HG03521 (cell line): ENCODE results near the gene DRAXIN.

ENCODE experiments used
- ATAC-seq: cut with Tn5 transposase; IDR thresholded peaks from one replicate; pipeline ENCODE4 v1.9.1; 2021; ENCODE audit warnings: mild to moderate bottlenecking, moderate library complexity; ENCODE audit not compliant: unreplicated experiment

The DRAXIN gene

DNA sequence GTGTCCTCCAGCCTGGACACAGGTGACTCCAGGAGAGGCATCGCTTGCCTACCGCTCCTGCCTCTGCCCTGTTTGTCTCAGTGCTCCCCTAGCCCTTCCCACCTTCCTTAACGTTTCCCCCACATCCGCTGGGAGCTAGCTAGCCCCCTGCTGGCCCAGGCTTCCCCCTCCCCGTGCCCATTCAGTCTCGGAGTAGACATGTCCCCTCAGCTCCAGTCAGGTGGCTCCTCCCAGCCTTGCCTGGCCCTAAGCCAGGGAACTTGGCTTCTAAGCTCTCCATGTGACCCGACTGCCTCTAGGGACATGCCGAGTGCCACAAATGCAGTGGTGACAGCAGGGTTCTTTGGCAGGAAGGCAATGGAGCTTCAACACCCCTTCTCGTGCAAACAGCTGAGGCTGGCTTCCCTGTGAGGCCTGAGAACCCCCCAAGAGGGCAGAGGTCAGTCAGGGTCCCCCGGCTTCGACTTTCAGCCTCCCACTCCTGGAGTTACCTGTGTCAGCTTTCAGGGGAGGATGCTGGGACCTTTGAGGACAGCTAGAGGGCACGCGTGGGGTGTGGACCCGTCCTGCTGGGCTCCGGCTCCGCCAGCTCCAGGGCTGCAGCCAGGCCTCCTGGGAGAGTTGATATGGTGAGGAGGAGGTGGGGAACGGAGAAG is 16.2 kb downstream of the DRAXIN start:
- ATAC-seq: no peak

DNA sequence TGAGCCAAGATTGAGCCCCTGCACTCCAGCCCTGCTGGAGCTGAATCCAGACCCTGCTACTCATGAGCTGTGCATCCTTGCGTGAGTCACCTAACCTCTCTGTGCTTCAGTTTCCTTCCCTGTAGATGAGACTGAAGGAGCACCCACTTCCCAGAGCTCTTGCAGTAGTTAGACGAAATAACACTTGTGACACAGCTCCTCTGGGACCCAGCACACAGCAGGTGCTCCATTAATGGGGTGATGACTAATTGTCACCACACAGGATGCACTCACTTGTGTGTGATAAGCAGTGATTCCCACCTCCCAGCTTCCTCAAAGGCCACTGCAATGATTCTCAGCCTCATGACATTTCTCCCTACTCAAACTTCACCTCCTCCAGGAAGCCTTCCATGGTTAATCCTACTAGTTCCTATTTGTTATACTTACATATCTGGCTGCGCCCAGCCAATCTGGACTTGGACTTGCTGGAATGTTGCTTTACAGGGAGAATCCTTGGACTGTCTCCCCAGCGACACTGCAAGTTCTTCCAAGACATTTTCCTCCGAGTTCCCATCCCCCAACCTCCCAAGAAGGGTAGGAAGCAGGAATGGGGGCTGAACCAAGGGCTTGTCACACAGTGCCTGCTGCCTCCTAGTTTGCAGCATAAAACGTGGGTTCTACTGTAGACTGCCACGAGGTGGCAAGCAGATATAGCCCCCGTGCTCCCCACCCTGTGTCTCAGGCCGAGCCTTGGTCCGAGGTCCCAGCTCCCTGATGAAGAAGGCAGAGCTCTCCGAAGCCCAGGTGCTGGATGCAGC is 17.2 kb downstream of the DRAXIN start:
- no peak for ATAC-seq

DNA sequence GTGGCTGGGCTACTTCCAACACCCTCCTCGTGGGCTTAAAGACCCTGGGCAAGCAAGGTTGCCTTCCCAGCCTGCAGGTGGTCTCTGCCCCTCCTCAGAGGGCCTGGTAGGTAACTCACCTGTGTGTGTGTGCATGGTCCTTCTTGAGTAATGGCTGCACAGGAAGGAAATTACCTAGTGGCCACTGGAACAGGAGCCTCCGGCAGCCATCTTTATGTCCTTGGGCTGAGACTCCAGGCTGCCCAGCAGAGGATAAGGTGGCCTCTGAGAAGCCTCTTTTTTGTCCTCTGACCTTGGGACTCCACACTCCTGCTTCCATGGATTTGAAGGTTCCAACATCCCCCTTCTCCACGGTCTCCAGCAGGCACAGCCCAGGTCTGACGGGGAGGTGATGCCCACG is 20.0 kb downstream of the DRAXIN start:
- ATAC-seq: no peak

DNA sequence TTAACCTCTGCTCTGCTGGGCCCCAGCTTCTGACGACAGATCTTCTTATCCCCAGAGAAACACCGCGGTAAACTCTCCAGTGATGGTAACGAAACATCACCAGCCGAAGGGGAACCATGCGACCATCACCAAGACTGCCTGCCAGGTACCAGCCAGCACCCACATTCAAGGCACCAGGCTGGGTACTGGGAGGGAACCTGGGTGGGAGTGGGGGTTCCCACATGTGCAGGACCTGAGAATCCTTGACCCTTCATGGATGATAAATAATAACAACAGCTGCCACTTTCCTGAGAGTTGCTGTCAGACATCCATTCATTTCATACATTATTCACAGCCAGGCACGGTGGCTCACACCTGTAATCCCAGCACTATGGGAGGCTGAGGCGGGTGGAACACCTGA is 20.8 kb downstream of the DRAXIN start:
- ATAC-seq: no peak

DNA sequence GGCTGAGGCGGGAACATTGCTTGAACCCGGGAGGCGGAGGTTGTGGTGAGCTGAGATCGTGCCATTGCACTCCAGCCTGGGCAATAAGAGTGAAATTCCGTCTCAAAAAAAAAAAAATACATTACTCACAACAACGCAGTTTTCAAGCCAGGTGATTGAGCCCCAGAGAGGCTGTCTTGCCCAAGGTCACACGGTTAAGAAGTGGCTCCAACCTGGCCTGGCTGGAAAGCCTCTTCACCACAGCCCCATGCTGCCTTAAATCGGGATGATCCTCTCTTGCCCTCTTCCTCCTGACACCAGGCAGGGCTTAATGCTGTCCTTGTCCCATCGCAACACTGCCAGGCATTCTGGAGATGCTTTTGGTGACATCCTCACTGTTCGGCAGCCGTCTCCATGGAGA is 21.6 kb downstream of the DRAXIN start:
- no peak for ATAC-seq

DNA sequence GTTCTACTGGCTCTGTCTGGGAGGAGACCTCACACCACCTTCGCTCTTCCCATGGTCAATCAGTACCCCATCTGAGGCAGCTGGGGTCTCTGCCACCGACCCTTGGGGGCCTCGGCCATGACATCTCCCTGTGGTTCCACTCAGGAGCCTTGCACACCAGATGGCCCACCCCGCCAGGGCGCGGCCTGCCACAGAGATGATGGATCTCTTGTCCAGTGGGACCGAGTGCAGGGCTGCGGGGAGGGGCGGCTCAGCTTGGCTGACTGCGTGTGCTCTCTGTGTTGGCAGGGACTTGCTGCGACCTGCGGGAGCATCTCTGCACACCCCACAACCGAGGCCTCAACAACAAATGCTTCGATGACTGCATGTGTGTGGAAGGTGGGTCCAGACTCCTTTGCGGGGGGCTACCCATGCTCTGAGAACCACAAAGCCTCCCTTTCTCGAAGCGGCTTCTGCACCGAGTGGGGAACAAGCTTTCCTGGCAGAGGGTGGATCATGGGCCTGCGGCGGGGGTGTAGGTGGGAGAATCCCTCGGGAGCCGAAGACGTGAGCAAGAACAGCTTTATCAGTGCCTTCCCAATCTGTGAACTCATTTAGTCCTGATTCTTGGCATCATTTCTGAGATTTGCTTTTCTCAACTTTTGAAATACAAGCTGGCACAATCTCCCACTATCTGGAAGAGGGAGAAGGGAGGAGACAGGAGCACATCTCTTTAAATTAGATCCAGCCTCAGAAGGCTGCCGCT is 23.5 kb downstream of the DRAXIN start:
- ATAC-seq: no peak

DNA sequence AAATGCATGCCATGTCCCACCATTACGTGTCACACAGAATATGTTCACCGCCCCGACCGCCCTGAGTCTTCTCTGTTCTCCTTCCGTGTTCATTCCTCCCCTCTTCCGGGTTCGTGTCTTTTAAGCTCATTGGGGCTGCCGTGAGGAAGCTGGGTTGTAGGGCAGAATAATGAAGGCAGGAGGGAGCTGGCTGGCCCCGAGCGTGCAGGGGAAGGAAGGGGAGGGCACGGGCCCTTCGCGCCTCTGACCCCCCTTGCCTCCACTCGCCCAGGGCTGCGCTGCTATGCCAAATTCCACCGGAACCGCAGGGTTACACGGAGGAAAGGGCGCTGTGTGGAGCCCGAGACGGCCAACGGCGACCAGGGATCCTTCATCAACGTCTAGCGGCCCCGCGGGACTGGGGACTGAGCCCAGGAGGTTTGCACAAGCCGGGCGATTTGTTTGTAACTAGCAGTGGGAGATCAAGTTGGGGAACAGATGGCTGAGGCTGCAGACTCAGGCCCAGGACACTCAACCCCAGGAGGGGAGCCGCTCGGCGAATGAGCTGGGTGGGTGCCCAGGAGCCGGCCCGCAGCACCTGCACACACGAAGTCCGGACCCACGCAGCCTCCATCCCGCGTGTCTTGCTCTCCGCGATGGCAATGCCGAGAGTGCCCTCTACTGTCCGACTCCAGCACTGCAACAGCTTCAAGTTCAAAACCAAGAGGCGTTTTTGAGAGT is 28.0 kb downstream of the DRAXIN start:
- ATAC-seq: no peak

DNA sequence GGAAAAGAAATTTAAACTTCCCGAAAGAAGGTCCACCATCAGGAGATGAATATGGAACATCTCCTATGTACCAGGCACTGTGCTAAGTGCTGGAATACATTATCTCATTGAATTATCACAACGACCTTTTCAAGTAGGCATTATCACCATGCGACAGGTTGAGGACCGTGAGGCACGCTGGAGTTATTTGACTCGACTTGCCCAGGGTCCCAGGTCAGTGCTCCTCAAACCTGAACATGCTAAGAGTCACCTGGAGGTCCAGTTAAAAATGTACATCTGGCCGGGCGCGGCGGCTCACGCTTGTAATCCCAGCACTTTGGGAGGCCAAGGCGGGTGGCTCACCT is 28.5 kb downstream of the DRAXIN start:
- no peak for ATAC-seq

DNA sequence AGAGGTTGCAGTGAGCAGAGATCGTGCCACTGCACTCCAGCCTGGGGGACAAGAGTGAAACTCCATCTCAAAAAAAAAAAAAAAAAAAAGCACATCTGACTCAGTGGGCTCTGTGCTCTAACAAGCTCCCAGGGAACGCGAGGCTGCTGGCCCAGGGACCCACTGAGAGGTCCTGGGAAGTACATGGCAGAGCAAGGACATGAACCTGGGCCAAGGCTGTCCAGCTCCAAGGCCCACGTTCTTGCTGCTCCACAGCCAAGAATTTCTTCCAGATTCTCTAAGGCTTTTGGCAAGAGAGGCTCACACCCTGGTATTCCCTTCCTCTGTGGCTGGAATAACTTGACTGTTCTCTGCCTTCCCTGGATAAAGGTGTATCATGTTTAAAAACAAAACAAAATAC is 29.0 kb downstream of the DRAXIN start:
- ATAC-seq: no peak

DNA sequence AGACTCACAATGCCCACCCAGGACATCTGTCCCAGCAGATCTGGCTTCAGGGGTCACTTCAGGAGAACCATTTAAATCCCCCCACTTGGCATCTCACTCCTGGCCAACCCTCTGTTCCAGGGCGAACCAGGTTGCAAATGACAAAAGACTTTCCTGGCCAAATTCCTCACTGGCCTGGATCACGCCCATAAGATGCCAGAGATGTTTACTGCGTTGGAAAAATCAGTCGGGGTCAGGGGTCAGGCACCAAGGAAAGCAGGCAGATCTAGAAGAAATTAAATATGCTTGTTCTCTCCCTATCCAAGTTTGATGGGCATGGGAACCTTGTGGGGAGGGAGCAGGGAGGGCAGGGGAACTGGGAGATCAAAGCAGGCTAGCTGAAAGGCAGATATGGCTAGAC is 29.8 kb downstream of the DRAXIN start:
- no peak for ATAC-seq

DNA sequence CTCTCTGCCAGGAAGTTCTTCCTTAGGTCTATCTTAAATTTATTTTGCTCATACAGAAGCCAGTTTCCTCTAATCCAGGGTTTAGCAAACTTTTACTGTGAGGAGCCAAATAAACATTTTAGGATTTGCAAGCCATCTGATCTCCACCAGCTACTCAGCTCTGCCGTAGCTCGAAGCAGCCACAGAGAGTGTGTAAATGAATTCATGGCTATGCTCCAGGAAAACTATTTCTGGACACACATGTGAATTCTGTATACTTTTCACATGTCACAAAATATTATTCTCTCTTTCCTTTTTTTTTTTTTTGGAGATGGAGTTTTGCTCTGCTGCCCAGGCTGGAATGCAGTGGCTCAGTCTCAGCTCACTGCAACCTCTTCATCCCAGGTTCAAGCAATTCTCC is 31.0 kb downstream of the DRAXIN start:
- ATAC-seq: no peak

DNA sequence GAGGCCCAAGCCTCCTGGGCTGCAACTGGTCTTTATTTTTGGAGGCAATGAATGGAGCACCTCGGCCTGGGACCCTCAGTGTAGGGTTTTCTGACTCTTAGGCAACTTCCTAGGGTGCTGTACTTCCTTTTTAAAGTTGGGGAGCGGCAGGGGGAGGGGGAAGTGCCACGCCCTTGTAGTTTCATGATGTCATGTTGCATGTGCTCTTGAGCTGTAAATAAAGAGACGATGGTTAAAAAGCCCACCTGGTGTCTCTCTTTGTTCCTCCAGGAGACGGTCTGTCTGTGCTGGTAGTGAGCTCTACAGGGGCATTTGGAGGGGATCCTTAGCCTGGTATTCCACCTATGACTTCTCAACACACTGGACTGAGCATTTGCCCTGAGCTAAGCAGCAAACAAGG is 34.1 kb downstream of the DRAXIN start:
- no peak for ATAC-seq

DNA sequence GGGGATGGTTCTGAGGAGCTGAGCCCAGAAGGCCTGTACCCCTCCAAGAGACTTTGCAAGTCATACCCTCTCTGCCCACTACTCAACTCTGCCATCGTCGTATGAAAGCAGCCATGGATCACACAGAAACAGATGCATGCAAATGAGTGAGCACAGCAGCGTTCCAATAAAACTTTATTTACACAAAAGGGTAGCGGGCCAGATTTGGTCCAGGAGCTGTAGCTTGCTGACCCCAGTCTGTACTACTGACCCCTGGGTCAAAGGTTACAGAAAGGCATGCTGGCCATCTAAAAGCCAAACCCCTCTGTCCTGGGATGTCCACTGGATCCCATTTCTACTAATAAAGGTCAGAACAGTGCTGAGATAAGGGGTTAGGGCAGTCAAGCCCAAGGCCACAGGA is 35.6 kb downstream of the DRAXIN start:
- ATAC-seq: no peak

DNA sequence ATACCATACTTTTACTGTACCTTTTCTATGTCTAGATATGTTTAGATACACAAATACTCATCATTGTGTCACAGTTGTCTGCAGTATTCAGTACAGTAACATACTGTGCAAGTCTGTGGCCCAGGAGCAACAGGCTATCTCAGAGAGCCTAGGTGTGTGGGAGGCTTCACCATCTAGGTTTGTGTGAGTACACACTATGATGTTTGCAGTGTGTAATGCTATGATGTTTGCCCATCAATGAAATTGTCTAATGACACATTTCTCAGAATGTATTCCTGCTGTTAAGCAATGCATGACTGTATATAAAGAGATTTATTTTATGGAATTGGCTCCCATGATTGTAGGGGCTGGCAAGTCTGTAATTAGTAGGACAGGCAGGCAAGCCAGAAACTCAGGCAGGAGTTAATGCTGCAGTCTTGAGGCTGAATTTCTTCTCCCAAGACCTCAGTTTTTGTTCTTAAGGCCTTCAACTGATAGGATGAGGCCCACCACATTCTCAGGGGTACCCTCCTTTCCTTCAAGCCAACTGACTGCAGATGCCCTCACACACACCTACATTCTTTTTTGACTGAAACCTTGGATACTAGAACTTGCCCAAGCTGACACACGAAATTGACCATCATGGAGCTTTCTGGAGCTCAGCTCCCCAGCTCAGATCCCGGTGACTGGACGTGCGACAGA is 36.8 kb downstream of the DRAXIN start:
- ATAC-seq: no peak

DNA sequence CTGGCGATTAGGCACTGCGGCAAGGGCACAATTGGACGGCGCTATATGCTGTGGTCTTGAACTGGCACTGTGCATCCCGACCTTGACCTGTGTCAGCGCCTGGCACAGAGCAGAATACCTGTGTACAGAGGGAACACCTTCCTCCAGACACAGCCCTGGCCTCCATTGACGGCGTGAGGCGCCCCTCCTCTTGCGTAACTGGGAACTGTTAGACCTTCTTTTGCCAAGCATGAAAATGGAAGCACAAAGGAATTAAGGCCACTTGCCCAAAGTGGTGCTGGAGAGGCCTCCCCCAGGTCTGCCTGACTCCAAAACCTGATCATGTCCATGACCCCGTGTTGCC is 37.6 kb downstream of the DRAXIN start:
- ATAC-seq: no peak

DNA sequence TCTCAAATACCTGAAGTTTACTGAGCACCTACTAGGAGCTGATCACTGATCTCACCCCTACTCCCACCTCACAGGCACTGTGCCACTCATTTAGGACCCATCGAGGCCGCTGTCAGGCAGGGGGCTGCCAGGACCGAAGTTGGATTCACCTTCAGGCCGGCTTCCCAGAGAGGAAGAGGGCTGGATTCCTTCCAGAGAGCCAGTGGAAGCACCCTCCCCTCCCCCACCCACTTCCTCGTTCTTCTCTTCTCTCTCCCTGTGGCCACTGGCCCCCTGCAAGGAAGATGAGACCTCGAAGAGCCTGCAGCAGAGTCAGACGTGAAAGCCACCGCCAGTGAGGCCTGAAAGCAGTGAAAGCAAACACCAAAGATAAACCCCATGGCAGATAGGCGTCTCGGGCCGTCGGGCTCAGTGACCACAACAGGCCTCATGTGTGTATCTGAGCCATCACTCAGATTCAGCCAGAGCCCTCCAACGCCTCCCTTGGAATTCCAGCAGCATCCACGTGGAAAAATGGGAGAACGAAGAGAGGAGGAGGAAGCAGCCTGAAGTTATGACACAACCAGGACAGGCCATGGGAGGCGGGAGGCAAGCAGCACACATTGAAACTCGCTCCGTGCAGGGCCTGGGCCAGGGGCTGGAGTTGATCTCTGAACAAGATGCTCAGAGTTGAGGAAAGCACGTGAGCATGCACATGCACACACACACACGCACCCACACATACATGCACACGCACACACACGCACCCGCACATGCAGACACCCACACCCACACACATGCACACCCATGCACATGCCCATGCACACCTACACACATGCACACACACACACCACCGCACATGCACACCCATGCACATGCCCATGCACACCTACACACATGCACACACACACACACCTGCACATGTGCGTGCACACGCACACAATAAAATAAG is 38.3 kb downstream of the DRAXIN start:
- no peak for ATAC-seq

DNA sequence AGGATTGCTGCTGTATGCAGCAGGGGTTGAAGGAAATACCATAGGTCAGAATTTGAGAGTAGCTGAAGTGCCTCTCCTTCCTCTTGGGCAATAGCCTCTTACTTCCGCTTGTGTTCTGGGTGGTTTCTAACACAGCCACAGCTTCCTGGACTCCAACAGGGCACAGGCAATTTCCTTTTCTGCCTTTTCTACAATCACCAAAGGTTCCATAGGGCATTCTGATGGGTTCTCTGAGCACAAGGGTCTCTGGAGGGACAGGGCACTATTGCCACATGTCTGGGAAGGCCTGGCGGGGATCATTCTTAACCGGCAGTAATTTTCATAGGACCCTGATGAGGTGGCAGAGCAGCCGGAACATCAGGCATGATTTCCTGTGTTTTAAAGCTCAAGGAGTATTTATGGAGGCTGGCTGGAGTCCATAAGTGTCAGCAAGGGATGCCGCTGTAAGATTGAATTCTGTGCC is 39.0 kb downstream of the DRAXIN start:
- no peak for ATAC-seq

DNA sequence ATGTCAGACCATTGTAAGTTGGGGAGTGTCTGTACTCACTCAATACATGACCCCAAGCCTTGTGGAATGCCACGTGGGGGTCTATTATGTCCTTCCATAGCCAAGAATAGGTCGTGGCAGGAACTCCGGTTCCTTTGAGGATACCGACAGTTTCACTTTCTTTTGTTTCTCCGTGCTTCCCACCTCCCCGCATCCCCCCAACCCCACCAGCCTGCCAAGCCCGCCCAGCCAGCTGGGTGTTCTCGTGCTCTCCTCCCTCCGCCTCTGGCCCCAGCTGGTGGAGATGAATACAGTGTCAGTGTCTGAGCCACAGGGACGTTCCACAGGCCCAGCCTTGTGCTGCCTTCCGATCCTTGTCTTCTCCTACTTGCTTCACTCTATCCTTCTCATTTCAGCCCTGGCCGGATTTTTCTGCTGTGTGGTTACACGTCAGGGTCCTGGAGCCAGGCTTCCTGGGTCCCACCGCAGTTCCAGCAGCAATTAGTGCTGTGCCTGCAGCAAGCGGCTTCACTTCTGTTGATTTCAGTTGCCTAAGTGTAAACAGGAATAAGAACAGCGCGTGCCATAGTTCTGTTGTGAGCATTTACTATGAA is 40.3 kb downstream of the DRAXIN start:
- ATAC-seq: no peak

DNA sequence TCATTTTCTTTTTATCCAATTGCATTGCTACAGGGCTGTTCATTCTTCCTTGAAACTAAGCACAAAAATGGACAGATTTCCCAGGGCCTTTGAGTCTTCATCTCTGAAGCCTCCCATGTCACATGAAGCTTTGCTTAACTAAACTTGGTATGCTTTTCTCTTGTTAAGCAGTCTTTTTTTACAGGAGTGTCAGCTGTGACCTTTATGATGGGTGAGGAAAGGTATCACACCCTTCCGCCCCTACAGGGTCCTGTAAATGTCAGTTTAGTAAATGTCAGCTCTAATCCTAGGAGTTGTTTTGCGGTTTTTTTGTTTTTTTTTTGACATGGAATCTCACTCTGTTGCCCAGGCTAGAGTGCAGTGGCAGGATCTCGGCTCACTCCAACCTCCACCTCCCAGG is 41.8 kb downstream of the DRAXIN start:
- no peak for ATAC-seq

DNA sequence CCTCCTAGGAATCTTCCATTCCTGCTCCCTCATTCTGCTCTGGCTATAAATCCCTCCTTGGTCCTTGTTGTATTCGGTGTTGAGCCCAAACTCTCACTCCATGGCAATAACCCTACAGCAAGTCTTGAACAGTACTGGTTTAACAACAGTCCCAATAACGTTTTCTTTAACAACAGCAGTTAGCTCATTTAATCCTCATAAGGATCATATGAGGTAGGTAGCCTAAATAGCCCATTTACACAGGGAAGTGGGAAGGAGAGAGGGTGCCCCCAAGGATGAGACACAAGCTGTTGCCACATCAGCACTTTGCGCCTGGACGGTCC is 44.0 kb downstream of the DRAXIN start:
- ATAC-seq: no peak
